K562 (cell line): ENCODE data around the gene SELPLG.

Source experiments
- ESRRA ChIP-seq: fragments of 450-650 bp; IDR thresholded peaks from 2 replicates; pipeline ENCODE4 v1.6.1; 2014; ENCODE audit warnings: low read depth, mild to moderate bottlenecking, moderate library complexity, borderline replicate concordance
- JUN ChIP-seq, 2 experiments: sonication (generic) in 1 of 2; formaldehyde crosslinking in 1 of 2; IDR thresholded peaks; 2 replicates each; pipeline versions ENCODE4 v1.6.1 to v1.8.0; 2012 to 2022; ENCODE audit warnings: borderline replicate concordance in 2 of 2, mild to moderate bottlenecking in 2 of 2, improper control_type of control experiment in 1 of 2, low read depth in 1 of 2, low read length in 1 of 2, missing genetic modification reagents in 1 of 2
- POLR2A ChIP-seq: fragments of 450-650 bp; conservative IDR thresholded peaks from 2 replicates; pipeline ENCODE4 v1.6.1; 2016
- TAF1 ChIP-seq: IDR thresholded peaks from 2 replicates; pipeline ENCODE4 v1.6.1; 2011; ENCODE audit warnings: mild to moderate bottlenecking, low read length, moderate library complexity; ENCODE audit not compliant: insufficient read depth, control insufficient read depth, severe bottlenecking; ENCODE audit errors: extremely low read depth
- TSC22D4 ChIP-seq: fragments of 450-650 bp; IDR thresholded peaks from 2 replicates; pipeline ENCODE4 v1.6.1; 2016; ENCODE audit warnings: missing genetic modification characterization, missing biosample characterization, control low read depth
- TF ChIP-seq, protein P1 (sequence below): fragments of 250-450 bp; sonication (Bioruptor Pico); IDR thresholded peaks from 2 replicates; pipeline ENCODE4 v1.8.0; 2022; ENCODE audit warnings: moderate library complexity, mild to moderate bottlenecking, inconsistent platforms
- TF ChIP-seq, protein P2 (sequence below), 3 experiments: IDR thresholded peaks in 2 of 3; conservative IDR thresholded peaks in 1 of 3; 2 replicates each; pipeline ENCODE4 v1.5.1; 2011 to 2012; ENCODE audit warnings: low read length in 3 of 3, mild to moderate bottlenecking in 3 of 3, control low read depth in 2 of 3, improper control_type of control experiment in 1 of 3, inconsistent platforms in 1 of 3, low read depth in 1 of 3, mixed read lengths in 1 of 3, moderate library complexity in 1 of 3; ENCODE audit not compliant: insufficient read depth in 2 of 3

DNA sequence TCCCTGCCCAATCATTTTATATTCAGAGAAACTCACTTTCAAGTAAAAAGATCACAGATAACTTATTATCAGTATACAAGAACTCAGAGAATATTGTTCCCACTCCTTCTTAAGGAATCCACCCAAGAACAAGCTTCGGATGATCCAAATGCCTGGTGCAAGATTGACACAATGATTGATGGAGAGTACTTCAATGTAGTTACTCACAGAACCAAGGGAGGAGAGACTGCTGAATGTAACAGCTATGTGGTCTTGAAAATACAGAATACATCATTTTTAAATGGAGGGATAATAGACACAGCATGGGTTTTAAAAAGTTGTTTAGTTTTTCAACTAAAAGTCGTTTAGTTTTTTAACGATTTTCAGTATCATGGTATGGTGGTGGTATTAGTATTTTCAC lies 38.4 kb upstream of the SELPLG start:
- no peak for TF ChIP-seq POLR2A
- no peak for TF ChIP-seq JUN (IDR thresholded peaks at IDR 0.05; ENCODE audit: borderline replicate concordance, low read depth, low read length)
- no peak for TF ChIP-seq JUN (CRISPR knock-in tag; IDR thresholded peaks at IDR 0.05; ENCODE audit: borderline replicate concordance)
- TF ChIP-seq TAF1 = no peak
- TF ChIP-seq, protein P1, sequence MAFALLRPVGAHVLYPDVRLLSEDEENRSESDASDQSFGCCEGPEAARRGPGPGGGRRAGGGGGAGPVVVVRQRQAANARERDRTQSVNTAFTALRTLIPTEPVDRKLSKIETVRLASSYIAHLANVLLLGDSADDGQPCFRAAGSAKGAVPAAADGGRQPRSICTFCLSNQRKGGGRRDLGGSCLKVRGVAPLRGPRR (CRISPR knock-in tag) = no peak
- TF ChIP-seq ESRRA = no peak
- no peak for TF ChIP-seq TSC22D4 (tag)
- TF ChIP-seq, protein P2, sequence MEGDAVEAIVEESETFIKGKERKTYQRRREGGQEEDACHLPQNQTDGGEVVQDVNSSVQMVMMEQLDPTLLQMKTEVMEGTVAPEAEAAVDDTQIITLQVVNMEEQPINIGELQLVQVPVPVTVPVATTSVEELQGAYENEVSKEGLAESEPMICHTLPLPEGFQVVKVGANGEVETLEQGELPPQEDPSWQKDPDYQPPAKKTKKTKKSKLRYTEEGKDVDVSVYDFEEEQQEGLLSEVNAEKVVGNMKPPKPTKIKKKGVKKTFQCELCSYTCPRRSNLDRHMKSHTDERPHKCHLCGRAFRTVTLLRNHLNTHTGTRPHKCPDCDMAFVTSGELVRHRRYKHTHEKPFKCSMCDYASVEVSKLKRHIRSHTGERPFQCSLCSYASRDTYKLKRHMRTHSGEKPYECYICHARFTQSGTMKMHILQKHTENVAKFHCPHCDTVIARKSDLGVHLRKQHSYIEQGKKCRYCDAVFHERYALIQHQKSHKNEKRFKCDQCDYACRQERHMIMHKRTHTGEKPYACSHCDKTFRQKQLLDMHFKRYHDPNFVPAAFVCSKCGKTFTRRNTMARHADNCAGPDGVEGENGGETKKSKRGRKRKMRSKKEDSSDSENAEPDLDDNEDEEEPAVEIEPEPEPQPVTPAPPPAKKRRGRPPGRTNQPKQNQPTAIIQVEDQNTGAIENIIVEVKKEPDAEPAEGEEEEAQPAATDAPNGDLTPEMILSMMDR (IDR thresholded peaks at IDR 0.05 in 2 of 3, conservative IDR thresholded peaks at IDR 0.05 in 1 of 3; ENCODE audit: insufficient read depth in 2 of 3, low read depth in 1 of 3, low read length in 3 of 3) = no peak
